OCI-M2 (cell line): ENCODE results near the gene SEZ6L.

Experiments used
- DNase-seq: peaks from one replicate; lab custom pipeline; 2025; ENCODE audit not compliant: unreplicated experiment; lab: John Stamatoyannopoulos, UW

SEZ6L gene

GRCh38 chr22:26327306-26327705 is 158.0 kb downstream of the SEZ6L start:
- no peak for DNase-seq

GRCh38 chr22:26328221-26328620 is 159.0 kb downstream of the SEZ6L start:
- no peak for DNase-seq

- DNase-seq: no peak
These were observed 161.8 kb downstream of the SEZ6L start for GRCh38 chr22:26330971-26331625.

GRCh38 chr22:26333088-26333800 is 164.0 kb downstream of the SEZ6L start:
- DNase-seq: no peak

GRCh38 chr22:26334232-26334631 is 165.0 kb downstream of the SEZ6L start:
- no peak for DNase-seq

GRCh38 chr22:26336773-26337172 is 167.5 kb downstream of the SEZ6L start:
- DNase-seq: no peak

- no peak for DNase-seq
These were observed 170.5 kb downstream of the SEZ6L start for GRCh38 chr22:26339755-26340154.

GRCh38 chr22:26342745-26343410 is 173.6 kb downstream of the SEZ6L start:
- no peak for DNase-seq

GRCh38 chr22:26345496-26345895 is 176.2 kb downstream of the SEZ6L start:
- no peak for DNase-seq

GRCh38 chr22:26348810-26349526 is 179.7 kb downstream of the SEZ6L start:
- DNase-seq: no peak

GRCh38 chr22:26354707-26355106 is 185.4 kb downstream of the SEZ6L start:
- no peak for DNase-seq

GRCh38 chr22:26357281-26357680 is 188.0 kb downstream of the SEZ6L start:
- DNase-seq: no peak

GRCh38 chr22:26357813-26358212 is 188.6 kb downstream of the SEZ6L start:
- no peak for DNase-seq

GRCh38 chr22:26359156-26359555 is 189.9 kb downstream of the SEZ6L start:
- no peak for DNase-seq

GRCh38 chr22:26360169-26360885 is 191.1 kb downstream of the SEZ6L start:
- peak; percentile 63 for DNase-seq

GRCh38 chr22:26362471-26362870 is 193.2 kb downstream of the SEZ6L start:
- no peak for DNase-seq

- DNase-seq: no peak
These were observed 195.1 kb downstream of the SEZ6L start for GRCh38 chr22:26364066-26365015.

- no peak for DNase-seq
These were observed 198.4 kb downstream of the SEZ6L start for GRCh38 chr22:26367402-26368245.

- no peak for DNase-seq
These were observed 203.6 kb downstream of the SEZ6L start for GRCh38 chr22:26372890-26373289.
